Neural progenitor cell (in vitro differentiated cells): Measurements from ENCODE around the gene METRNL. TPM values are rescaled to one million over a fixed set of nuclear protein-coding genes. Genes with fewer than 3 reads are reported as not detected.

Experiments
- DNase-seq: peaks from one replicate; pipeline ENCODE4 v3.0.0-alpha.2; 2016; ENCODE audit warnings: low spot score
- H2AFZ ChIP-seq: fragments of 200-600 bp; sonication (generic); replicated peaks from 2 replicates; pipeline ENCODE4 v1.6.1; 2016; ENCODE audit warnings: antibody characterized with exemption
- H3F3A ChIP-seq: fragments of 200-600 bp; sonication (generic); 2 replicates; pipeline ENCODE4 v1.6.1; 2016; ENCODE audit warnings: antibody characterized with exemption, low read depth
- H3K27ac ChIP-seq: fragments of 200-600 bp; sonication (generic); 2 replicates; pipeline ENCODE4 v1.5.1; 2016; ENCODE audit warnings: mild to moderate bottlenecking
- H3K27me3 ChIP-seq: fragments of 200-600 bp; sonication (generic); 2 replicates; pipeline ENCODE4 v1.6.1; 2016; ENCODE audit warnings: mild to moderate bottlenecking, moderate library complexity
- H3K36me3 ChIP-seq: fragments of 200-600 bp; sonication (generic); 2 replicates; pipeline ENCODE4 v1.5.1; 2016
- H3K4me1 ChIP-seq: fragments of 200-600 bp; sonication (generic); 2 replicates; pipeline ENCODE4 v1.6.1; 2016; ENCODE audit warnings: mixed run types
- H3K4me2 ChIP-seq: fragments of 200-600 bp; sonication (generic); 2 replicates; pipeline ENCODE4 v1.6.1; 2016
- H3K4me3 ChIP-seq: fragments of 200-600 bp; sonication (generic); 2 replicates; pipeline ENCODE4 v1.5.1; 2016
- H3K79me2 ChIP-seq: fragments of 200-600 bp; sonication (generic); 2 replicates; pipeline ENCODE4 v1.6.1; 2016; ENCODE audit warnings: low read depth
- H3K9ac ChIP-seq: fragments of 200-600 bp; sonication (generic); 2 replicates; pipeline ENCODE4 v1.6.1; 2016
- H3K9me3 ChIP-seq: fragments of 200-600 bp; sonication (generic); 2 replicates; pipeline ENCODE4 v1.5.1; 2016; ENCODE audit warnings: low read depth
- H4K20me1 ChIP-seq: fragments of 200-600 bp; sonication (generic); 2 replicates; pipeline ENCODE4 v1.6.1; 2016; ENCODE audit warnings: low read depth
- H3K27ac Mint-ChIP-seq: 3 replicates; pipeline ENCODE4 v1.8.0; 2021; ENCODE audit warnings: mixed read lengths
- H3K27me3 Mint-ChIP-seq: 2 replicates; pipeline ENCODE4 v1.8.0; 2022; ENCODE audit warnings: low read depth, mild to moderate bottlenecking, inconsistent platforms, moderate library complexity, mixed read lengths; ENCODE audit not compliant: insufficient read depth
- H3K36me3 Mint-ChIP-seq: 3 replicates; pipeline ENCODE4 v1.8.0; 2021; ENCODE audit warnings: mixed read lengths
- H3K4me1 Mint-ChIP-seq: 3 replicates; pipeline ENCODE4 v1.8.0; 2021; ENCODE audit warnings: mixed read lengths
- H3K4me3 Mint-ChIP-seq: 3 replicates; pipeline ENCODE4 v1.8.0; 2021; ENCODE audit warnings: mild to moderate bottlenecking, moderate library complexity, mixed read lengths
- H3K9me3 Mint-ChIP-seq: 3 replicates; pipeline ENCODE4 v1.8.0; 2020; ENCODE audit warnings: mixed read lengths
- CTCF ChIP-seq: fragments of 200-600 bp; sonication (generic); IDR thresholded peaks from 2 replicates; pipeline ENCODE4 v1.5.1; 2017; ENCODE audit warnings: antibody characterized with exemption, mild to moderate bottlenecking
- EZH2 ChIP-seq: fragments of 200-600 bp; sonication (generic); IDR thresholded peaks from 2 replicates; pipeline ENCODE4 v1.6.1; 2017; ENCODE audit warnings: antibody characterized with exemption, mild to moderate bottlenecking, moderate library complexity
- EZH2phosphoT487 ChIP-seq: fragments of 200-600 bp; sonication (generic); IDR thresholded peaks from 2 replicates; pipeline ENCODE4 v1.6.1; 2017; ENCODE audit warnings: antibody characterized with exemption
- total RNA-seq: library from RNA; depleted of rRNA; stranded (reverse); fragments of >200 nt; gene quantifications from 2 replicates; pipeline ENCODE4 v1.2.3, GENCODE V29; 2015; ENCODE audit warnings: low replicate concordance

METRNL gene
- total RNA-seq, 1 donor from 2014 or later: 3.6 TPM

- Mint-ChIP-seq H3K27me3 (peaks cover 30% of the 10 kb centered on the region), H3K9me3 (no peaks in the 10 kb centered on the region), H3K36me3 (peaks cover 9% of the 10 kb centered on the region), H3K4me3 (no peak overlapping the region), H3K27ac (no peak overlapping the region), H3K4me1 (peaks cover 26% of the 10 kb centered on the region)
- H3K4me1 ChIP-seq: peaks cover 7% of the 10 kb centered on the region
- peaks cover 75% of the 10 kb centered on the region for H3K27me3 ChIP-seq
- H2AFZ ChIP-seq: no peak overlapping the region
- no peaks in the 10 kb centered on the region for H3K9me3 ChIP-seq
- H3F3A ChIP-seq: peaks cover 3% of the 10 kb centered on the region
- H3K79me2 ChIP-seq: no peaks in the 10 kb centered on the region
- TF ChIP-seq CTCF (no peak), EZH2 (no peak), EZH2phosphoT487 (no peak)
- peak overlapping the region; percentile 67 for H3K4me3 ChIP-seq
- H3K27ac ChIP-seq: no peak overlapping the region
- peak overlapping the region; percentile 85 for H3K4me2 ChIP-seq
- H3K9ac ChIP-seq: no peak overlapping the region
- no peaks in the 10 kb centered on the region for H3K36me3 ChIP-seq
- DNase-seq: peak; percentile 66
- H4K20me1 ChIP-seq: peaks cover 23% of the 10 kb centered on the region
These were observed 563 bp downstream of the METRNL start for GRCh38 chr17:83079766-83080578.

GRCh38 chr17:83080579-83080857 is 1.1 kb downstream of the METRNL start:
- Histone ChIP-seq H3F3A (peaks cover 3% of the 10 kb centered on the region), H3K79me2 (no peaks in the 10 kb centered on the region), H3K9ac (no peak overlapping the region), H4K20me1 (peaks cover 23% of the 10 kb centered on the region), H3K4me2 (peak overlapping the region; percentile 85), H3K27ac (no peak overlapping the region), H3K4me3 (peak overlapping the region; percentile 67), H3K4me1 (peaks cover 7% of the 10 kb centered on the region), H2AFZ (no peak overlapping the region), H3K9me3 (no peaks in the 10 kb centered on the region), H3K36me3 (no peaks in the 10 kb centered on the region), H3K27me3 (peaks cover 75% of the 10 kb centered on the region)
- Mint-ChIP-seq H3K36me3 (peaks cover 9% of the 10 kb centered on the region), H3K27me3 (peaks cover 28% of the 10 kb centered on the region), H3K4me1 (peaks cover 26% of the 10 kb centered on the region), H3K27ac (no peak overlapping the region), H3K4me3 (no peak overlapping the region), H3K9me3 (no peaks in the 10 kb centered on the region)
- TF ChIP-seq EZH2 (no peak), EZH2phosphoT487 (no peak), CTCF (no peak)
- no peak for DNase-seq

- Histone ChIP-seq H3F3A (peaks cover 3% of the 10 kb centered on the region), H4K20me1 (peaks cover 23% of the 10 kb centered on the region), H3K9me3 (no peaks in the 10 kb centered on the region), H2AFZ (no peak overlapping the region), H3K27ac (no peak overlapping the region), H3K79me2 (no peaks in the 10 kb centered on the region), H3K4me3 (peak overlapping the region; percentile 67), H3K4me1 (peaks cover 7% of the 10 kb centered on the region), H3K4me2 (peak overlapping the region; percentile 85), H3K9ac (no peak overlapping the region), H3K36me3 (no peaks in the 10 kb centered on the region), H3K27me3 (peaks cover 72% of the 10 kb centered on the region)
- H3K4me1 Mint-ChIP-seq: peaks cover 28% of the 10 kb centered on the region
- no peak overlapping the region for H3K27ac Mint-ChIP-seq
- H3K4me3 Mint-ChIP-seq: peak overlapping the region; percentile 87
- TF ChIP-seq EZH2phosphoT487: peak; percentile 88
- TF ChIP-seq CTCF: no peak
- peak; percentile 84 for TF ChIP-seq EZH2
- peaks cover 31% of the 10 kb centered on the region for H3K27me3 Mint-ChIP-seq
- peaks cover 12% of the 10 kb centered on the region for H3K36me3 Mint-ChIP-seq
- DNase-seq: peak; percentile 56
- no peaks in the 10 kb centered on the region for H3K9me3 Mint-ChIP-seq
These were observed 1.7 kb downstream of the METRNL start for GRCh38 chr17:83080858-83081683.
